SH-SY5Y (cell line): ENCODE results near the gene CDH4.

Experiments
- GATA2 ChIP-seq: IDR thresholded peaks from 2 replicates; pipeline ENCODE4 v1.6.1; 2011; ENCODE audit warnings: mild to moderate bottlenecking, low read depth, low read length
- GATA3 ChIP-seq: IDR thresholded peaks from 2 replicates; pipeline ENCODE4 v1.6.1; 2011; ENCODE audit warnings: low read depth, mild to moderate bottlenecking, low read length, moderate library complexity

CDH4 gene

GRCh38 chr20:61850457-61850856 is 598.4 kb downstream of the CDH4 start:
- TF ChIP-seq GATA3: no peak
- TF ChIP-seq GATA2: no peak

DNA sequence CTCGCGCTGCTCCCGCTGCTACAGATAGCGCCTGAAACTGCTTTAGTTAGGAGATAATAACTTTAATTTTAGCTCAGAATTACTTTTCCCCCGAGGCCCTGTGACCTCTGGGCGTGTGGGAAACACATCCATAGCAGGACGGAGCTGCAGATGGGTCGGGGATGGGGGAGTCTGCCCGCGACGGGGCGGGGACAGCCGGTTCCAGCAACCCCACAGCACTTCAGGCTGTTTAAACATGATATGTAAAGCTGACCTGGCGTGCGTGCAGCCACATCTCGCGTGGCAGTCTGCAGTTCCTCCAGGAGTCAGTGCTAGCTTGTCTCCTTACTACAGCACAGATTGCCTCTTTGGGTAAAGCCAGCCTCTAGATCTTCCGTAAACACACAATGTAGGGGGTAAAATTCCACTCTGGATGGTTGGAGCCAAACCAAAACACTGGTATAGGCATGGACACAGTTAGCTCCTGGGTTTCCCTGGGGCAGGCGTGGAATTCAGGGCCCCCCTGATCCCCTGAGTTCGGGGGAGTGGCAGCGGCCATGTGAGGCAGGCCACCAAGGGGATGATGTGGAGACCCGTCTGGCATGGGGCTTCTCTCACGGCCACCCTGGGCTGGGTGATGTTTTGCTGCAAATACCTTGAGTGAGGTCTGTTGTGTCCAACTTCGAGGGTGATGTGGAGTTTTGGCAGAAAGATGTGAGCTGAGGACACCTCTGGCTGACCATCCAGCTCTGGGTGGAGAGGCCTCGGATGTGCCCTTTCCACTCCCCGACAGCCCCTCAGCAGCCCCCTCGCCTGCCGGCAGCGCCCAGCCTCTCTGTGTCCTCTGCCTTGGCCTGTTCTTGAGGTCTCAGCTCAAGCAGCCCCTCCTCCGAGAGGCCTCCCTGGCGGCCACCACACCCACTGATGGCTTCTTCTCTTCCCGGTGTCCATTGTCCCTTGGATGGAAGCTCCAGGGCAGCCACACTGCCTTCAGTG is 599.2 kb downstream of the CDH4 start:
- TF ChIP-seq GATA3: no peak
- no peak for TF ChIP-seq GATA2

- TF ChIP-seq GATA3 (no peak), GATA2 (no peak)
Observed at GRCh38 chr20:61852268-61853072, 600.4 kb downstream of the CDH4 start.

DNA sequence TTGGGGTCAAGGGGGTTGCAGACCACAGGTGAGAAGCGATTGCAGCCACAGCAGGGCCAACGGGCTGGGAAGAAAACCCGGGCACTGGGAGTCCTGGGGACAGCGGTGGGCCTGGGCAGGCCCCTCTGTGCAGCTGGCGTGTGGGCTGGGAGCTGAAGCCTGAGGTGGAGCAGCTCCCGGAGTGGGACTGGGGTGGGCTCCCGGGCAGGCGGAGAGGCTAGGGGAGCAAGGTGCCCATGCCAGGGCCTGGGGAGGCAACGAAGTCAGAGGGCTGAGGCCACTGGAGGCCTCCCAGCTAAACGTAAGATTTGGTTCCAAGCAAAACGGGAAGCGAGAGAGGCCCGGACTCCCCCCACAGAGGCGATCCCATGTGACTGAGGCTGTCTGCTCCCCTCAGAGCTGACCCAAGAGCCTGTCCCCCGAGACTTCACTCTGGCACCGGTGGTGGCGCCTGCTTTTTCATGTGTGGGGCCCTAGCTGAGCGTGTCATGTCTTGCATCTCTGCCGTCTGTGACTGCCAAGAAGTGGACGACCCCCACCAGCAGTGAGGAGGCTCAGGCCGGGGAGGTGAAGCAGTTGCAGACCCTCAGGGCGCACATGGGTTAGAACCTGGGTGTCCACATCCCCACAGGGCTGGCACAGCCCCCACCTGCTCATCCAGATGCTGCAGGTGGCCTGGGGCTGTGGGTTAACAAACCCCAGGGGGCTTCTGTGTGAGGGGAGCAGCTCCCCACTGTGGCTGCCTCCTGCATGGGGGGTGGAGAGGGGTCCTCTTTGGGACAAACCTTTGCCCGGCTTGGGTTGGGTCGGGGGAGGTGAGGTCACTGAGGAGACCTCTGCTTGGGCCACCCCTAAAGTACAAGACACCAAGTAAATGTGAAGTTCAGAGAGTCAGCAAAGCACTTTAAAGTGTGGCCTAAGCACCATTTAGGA is 601.3 kb downstream of the CDH4 start:
- TF ChIP-seq GATA3: no peak
- no peak for TF ChIP-seq GATA2

GRCh38 chr20:61855286-61855685 is 603.2 kb downstream of the CDH4 start:
- no peak for TF ChIP-seq GATA3
- TF ChIP-seq GATA2: no peak

DNA sequence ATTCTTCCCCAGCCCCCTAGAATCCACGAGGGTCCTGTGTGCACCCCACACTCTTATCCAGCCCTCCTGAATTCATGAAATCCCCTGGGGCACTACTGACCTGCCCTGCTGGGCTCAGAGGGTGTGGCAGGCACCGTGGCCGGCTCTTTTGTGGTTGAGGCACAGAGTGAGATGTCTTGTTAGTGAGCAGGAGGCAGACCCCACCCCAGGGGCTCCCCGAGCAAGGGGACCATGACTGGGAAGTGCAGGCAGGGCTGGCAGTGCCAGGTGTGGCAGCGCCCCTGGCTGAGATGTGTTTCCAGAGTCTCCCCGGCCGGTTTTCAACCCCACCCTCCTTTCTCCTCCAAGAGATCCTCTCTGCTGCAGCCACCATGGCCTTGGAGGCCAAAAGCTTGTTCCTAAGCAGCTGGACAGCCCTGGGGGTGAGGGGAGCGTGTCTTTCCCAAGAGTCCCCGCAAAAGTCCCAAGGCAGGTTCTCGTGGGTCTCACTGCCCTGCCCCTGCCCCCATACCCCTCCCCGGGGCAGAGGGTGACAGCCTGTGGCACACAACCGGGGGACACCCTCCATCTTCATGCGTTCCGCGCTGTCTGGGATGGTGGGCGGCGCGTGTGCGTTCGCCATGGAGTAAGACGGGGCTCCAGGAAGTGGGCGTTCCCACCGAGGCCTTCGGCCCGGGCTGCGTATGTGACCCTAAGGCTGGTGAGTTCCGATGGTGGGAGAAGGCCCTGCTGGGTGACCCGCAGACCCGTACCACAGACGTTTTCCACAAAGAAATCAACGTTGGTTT is 604.8 kb downstream of the CDH4 start:
- TF ChIP-seq GATA3 (no peak), GATA2 (no peak)

DNA sequence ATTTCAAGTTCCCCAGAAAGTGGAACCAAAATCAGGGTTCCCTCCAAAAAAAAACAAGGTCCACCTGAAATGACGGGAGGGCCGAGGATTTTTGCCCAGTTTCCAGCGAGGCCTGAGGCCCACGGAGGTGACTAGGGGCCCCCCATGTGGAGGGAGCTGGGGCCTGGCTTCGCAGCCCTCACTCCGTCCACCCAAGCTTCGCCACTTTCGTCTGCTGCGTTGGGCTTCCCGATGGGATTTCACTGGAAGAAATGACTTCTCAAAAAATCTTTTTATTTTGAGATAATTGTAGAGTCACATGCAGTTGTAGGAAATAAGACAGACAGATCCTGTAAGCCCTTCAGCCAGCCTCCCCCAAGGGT is 605.3 kb downstream of the CDH4 start:
- TF ChIP-seq GATA3 (no peak), GATA2 (no peak)

GRCh38 chr20:61857884-61858283 is 605.8 kb downstream of the CDH4 start:
- TF ChIP-seq GATA2 (no peak), GATA3 (no peak)

DNA sequence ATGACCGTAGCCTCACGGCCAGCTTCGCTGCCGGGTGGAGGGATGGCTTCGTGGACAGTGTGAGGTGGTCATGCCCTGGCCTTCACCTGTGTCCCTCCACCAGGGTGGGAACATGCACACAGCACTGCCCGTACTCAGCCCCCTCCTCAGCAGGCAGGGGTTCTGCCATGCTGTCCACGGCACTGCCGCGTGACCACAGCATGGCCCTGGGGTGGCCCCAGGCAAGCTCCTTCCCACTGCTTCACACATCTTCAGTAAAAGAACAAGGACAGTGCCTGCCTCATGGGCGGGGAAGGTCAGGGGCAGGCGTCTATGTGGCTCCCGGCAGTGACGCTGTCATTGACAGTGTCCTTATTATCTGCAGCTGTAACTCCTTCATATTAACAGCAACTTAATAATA is 607.7 kb downstream of the CDH4 start:
- TF ChIP-seq GATA2 (no peak), GATA3 (no peak)

GRCh38 chr20:61860260-61860987 is 608.4 kb downstream of the CDH4 start:
- TF ChIP-seq GATA2: no peak
- TF ChIP-seq GATA3: no peak

DNA sequence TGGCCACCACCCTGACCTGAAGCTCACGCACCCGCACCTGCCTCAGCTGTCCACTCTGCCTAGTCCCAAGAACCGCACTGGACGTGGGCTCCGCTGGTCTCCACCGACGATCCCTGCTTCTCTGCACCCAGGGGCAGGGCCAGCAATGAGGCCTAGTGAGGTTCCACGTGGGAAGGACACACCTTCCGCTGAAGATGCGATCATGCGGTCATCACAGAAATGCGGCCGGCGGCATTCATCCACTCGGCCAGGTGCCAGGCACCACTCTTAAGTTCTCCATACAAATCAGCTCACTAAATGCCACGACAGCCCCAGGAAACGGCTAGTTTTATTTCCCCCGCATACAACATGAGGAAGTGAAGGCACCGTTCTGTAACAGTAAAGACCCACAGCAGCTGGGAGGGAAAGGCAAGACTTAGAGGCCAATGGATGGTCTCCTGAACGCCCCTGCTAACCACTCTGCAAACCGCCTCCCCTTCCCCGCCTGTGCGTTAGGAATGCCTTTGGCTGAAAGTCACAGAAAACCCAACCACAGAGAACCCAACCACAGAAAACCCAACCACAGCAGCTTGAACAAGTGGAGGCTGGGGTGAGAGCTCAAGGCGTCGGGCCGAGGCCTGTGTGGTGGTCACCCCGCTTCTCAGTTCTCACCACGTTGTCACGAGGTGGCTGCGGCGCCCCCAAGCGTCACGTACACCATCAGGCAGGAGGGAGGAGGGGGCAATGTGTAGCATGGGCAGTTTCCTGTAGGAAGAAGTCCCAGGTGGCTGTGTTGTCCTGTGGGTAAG is 609.2 kb downstream of the CDH4 start:
- no peak for TF ChIP-seq GATA2

DNA sequence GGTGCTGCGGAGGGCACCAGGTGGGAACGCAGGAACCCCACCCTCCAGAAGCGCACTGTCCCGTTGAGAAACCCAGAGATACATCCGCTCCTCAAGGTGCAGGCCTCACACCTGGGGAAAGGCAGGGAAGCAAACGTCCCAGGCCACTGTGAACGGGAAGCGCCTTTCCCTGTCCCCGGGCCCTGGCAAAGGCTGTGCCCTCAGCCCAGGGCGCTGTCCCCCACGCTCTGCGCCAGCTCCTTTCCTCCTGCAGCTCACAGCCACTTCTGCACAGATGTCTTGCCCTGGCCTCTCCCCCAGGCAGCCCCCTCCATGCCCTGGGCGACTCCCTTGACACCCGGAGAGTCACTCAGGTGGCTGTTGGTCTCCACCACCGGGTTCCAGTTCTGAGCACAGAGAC is 609.8 kb downstream of the CDH4 start:
- TF ChIP-seq GATA3 (no peak), GATA2 (no peak)
